ENCODE results near the gene BTBD2.

- TF ChIP-seq CTCF (optimal IDR thresholded peaks at IDR 0.05 in 1 of 3, IDR thresholded peaks at IDR 0.05 in 1 of 3, conservative IDR thresholded peaks at IDR 0.05 in 1 of 3; ENCODE audit: extremely low read depth in 1 of 3, insufficient read depth in 2 of 3, low read length in 3 of 3) (no peak), EZH2 (IDR thresholded peaks at IDR 0.05; ENCODE audit: low read length) (no peak)
Measured at GRCh38 chr19:1936430-1936829, 79.1 kb downstream of the BTBD2 start.
